GM18517 (cell line): ENCODE data around the gene FCRL6.

ENCODE experiments used
- ATAC-seq: cut with Tn5 transposase; IDR thresholded peaks from one replicate; pipeline ENCODE4 v1.9.1; 2021; ENCODE audit warnings: mild to moderate bottlenecking, moderate library complexity; ENCODE audit not compliant: unreplicated experiment

FCRL6 gene

DNA sequence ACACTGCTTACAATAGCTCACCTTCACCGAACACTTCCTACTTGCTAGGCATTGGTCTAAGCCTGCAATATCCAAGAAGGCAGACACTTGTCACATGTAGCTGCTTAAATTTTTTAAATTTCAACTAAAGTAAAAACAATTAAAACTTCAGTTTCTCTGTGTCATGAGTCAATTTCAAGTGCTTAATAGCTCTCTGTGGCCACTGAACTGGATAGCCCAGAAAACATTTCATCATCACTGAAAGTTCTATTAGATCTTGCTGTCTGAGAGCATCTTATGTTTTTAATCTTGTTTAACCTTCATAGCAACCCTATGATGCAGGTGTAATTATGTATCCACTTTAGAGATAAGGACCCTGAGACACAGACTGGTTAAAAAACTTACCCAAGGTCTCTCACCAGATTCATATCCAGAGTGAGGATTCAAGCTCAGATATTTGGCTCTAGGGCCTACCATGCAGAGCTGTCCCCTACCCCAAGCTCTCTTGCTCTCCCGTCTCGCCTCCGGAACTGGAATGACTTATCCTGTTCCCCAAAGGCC lies 2.6 kb upstream of the FCRL6 start:
- ATAC-seq: no peak

DNA sequence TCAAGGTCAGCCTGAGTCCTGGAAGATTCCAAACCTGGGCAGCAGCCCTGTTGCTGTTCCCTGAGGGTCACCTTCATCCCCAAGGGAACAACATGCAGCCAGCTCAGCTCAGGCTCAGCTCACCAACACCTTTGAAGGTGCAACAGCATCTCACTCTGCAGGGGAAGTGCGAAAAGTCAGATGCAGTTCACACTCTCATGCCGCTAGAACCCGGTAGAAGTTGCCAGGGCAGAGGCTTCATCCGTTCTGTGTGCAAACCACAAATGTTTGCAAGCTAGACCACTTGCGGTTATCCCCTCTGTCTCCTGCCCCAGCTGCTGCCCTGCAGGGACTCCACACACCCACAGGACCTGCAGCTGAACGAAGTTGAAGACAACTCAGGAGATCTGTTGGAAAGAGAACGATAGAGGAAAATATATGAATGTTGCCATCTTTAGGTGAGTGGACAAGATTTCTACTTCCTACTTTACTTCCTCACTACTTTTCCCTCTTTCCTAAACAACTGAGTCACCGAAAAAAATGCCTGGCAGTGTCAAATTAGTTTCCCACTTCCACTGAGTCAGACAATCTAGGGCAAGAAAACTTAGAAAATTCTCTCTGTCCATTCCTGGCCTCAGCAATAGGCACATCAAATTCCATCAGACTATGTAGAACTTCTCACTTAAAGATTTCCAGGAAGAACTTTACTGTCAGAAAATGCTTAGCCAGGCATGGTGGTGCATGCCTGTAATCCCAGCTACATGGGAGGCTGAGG lies 1.8 kb upstream of the FCRL6 start:
- no peak for ATAC-seq

DNA sequence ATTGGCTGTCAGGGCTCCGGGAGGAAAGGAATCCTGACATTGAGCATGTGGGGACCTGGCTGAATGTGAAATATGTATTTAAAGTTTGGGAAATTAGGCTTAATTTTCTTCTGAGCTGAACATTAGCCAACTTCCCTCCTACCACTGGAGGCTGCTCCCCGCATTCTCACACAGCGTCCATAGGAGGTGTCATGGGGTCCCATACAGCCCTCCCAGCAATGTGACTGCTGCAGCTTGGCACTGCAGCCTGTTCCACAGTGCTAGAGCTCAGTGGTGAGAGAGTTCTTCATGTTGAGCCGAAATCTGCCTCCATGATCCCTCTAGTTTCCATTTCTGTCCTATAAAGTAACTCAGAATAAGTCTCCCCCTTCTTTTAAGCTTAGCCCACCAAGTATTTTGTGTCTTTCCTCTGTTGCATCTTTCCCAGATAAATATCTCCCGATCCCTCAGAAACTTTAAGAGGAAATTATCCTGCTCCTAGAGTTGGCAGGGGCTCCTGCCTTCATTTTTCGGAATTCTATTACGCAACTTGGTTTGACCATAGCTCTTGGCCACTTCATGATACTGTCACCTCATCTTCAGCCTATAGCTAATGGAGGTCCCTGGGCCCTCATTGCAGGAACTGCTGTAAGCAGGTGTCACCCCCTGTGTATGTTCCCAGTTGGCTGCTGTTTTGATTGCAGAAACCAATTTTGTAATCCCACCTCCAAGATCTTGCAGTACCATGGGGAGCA lies 2.0 kb downstream of the FCRL6 start:
- no peak for ATAC-seq

DNA sequence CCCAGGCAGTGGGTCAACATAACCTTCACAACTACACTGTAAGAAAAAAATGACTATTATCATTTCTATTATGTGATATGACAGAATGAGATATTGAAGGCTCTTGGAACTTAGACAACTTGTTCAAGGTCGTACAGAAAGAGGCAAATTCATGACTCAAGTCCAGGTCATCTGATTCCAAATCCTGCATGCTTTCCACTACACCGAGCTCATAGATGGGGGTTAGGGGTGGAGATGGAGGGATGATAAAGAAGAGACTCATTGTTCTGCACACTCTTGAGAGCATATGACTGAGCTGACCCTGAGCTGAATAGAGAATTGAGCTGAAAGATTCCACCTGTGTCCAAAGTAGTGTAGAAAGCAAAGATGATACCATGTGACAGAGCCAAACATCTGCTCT lies 2.8 kb downstream of the FCRL6 start:
- no peak for ATAC-seq

DNA sequence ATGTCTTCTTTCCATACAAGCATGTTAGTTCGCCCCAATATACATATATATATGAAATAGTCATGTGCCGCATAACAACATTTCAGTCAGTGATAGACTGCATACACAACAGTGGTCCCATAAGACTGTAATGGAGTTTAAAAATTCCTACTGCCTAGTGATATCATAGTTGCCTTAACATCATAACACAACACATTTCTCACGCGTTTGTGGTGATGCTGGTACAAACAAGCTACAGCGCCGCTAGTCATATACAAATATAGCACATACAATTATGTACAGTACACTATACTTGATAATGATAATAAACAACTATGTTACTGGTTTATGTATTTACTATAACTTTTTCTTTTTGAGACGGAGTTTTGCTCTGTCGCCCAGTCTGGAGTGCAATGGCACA lies 13.8 kb downstream of the FCRL6 start:
- no peak for ATAC-seq

DNA sequence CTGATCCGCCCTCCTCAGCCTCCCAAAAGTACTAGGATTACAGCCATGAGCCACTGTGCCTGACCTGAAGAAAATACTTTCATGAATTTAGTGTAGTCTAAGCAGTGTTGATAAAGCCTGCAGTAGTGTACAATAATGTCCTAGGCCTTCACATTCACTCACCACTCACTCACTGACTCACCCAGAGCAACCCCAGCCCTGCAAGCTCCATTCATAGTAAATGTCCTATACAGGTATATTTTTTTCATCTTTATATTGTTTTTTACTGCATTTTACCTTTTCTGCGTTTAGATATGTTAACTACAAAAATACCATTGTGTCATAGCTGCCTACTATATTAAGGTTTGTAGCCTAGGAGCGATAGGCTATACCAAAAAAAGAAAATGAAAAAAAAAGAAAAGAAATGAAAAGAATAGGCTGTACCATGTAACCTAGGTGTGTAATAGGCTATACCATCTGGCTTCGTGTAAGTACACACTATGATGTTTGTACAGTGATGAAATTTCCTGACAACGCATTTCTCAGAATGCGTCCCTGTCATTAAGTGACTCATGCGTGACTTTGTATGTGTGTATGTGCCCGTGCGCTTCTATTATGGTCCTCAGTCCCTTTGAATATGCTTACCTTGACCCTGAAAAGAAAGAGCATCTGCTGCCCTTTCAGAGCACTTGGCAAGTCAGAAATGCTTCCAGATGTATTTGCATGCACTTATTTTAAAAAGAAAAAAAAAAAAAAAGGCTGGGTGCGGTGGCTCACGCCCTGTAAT lies 15.3 kb downstream of the FCRL6 start:
- no peak for ATAC-seq

DNA sequence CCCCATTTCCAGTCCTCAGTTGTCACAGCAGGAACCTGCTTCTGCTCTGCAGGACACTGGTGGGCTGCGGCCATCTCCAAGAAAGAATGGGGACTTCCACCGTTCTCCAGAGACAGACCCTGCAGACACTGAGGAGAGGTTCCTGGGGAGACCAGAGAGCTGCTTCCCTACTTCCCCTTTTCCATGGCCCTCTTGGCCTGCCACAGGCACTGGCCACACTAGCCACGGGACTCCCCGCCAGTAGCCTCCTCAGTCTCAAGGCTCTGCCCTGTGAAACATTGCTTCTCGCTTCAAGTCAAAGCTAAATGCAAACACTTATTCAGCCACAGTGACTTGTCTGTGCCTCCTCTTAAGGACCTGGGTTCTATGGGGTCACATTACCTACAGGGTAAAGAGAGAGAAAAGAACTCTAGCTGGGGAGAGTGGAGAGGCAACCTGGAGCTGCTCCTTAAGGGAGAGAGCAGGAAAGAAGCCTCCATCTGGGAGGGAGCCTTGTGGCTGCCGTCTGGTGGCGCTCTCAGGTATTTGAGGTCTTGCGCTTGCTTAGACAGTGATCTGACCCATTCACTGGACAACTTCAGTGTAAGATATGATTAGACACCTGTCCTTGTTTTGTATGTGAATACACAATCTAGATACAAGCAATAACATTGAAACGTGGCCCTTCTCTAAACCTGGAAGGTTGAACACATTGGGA lies 19.2 kb downstream of the FCRL6 start:
- no peak for ATAC-seq

DNA sequence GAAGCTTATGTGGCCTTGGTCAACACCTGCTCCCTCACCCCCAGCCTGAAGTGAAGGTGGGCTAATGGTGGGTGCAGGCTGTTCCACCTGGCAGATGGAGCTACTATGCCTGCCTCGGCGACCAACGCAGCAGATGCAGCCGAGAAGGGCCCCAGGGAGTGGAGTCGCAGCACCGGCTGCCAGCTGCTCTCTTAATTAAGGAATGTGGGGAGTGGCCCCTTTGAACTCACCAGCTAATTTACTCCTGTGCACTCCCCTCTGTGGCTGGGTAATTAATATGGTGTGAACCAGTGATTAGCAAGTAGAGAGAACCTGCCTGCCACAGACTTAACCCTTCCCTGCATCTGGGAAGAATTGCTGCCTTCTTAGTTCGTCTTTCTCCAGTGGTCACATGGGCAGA lies 21.2 kb downstream of the FCRL6 start:
- no peak for ATAC-seq

DNA sequence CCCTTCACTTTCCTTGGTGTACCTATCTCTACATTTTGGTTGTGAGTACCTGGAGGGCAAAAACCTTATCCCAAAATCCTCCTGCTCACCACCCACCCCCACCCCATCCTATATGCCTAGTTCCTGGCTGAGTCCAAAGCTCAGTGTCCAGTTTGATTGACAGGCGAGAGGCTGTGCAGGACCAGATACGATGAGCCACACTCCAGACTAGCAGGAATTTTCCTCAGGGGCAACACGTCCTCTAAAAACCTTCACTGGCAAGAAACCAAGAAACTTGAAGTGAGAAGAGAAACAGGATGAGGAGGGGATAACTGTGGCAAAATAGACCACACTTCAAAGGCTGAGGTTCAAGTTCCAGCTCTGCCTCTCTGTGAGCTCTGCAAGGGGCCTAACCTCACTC lies 23.4 kb downstream of the FCRL6 start:
- ATAC-seq: no peak

DNA sequence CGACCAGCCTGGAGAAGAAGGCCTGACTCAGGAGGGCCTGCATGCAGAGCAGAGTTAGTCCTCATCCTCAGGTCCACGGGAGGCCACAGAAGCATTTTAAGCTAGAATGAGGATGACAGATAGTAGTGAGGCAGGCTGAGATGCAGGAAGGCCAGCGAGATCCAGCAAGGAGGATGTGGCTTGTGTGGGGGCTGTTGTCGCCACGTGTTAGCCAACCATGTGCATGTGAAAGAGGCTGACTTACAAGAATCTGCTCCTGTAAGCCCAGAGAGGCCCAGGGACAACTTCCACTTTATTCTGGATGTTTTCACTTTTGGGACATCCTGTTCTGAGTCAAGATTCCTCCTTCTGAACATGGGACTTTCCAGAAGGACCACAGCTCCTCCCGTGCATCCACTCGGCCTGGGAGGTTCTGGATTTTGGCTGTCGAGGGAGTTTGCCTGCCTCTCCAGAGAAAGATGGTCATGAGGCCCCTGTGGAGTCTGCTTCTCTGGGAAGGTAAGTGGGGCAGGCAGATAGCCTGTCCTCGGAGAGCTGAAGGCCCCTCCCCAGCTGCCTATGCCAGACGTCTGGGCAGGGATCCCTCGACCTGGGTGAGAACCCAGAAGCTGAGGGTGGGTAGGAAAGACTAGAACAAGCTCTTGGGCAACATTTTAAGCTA lies 24.4 kb downstream of the FCRL6 start, which contains the start of gene SLAMF8:
Gene SLAMF8, plus strand, starts transcription at position 433 of the 661 bp plus-strand sequence. Its CDS starts 26 bp downstream, at position 459.
- ATAC-seq: no peak

DNA sequence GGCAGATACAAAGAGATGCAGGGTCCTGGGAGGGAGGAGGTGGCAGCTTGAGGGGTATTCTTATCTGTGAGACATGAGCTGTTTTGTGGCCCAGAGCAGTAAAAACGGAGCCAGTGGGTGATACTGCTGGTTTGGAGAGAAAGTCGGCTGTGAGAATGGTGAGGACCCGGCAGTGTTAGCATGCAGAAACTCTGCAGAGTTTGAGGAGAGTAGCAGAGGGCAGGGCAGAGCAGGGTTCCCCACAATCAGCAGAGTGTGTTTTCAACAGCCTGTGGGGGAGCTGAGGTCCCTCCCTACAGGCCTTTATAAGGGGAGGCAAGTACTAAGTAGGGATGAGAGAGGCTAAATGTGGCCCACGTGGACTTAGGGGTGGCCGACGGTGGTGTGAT lies 24.9 kb downstream of the FCRL6 start:
- no peak for ATAC-seq

DNA sequence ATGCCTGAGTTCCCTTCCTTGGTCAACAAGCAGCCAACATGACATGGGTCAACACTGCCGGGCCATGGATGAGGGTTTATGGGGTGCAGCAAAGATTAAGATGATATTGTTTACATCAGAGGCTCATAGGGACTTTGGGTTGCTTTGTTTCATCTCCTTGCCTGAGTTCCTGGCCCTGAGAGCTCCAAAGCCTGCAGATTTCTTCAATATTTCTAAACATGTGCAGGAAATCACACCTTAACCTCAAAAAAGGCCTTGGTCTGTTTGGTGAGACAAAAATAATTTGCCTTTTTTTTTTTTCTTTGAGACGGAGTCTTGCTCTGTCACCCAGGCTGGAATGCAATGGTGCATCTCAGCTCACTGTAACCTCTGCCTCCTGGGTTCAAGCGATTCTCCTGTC lies 25.4 kb downstream of the FCRL6 start:
- ATAC-seq: no peak

DNA sequence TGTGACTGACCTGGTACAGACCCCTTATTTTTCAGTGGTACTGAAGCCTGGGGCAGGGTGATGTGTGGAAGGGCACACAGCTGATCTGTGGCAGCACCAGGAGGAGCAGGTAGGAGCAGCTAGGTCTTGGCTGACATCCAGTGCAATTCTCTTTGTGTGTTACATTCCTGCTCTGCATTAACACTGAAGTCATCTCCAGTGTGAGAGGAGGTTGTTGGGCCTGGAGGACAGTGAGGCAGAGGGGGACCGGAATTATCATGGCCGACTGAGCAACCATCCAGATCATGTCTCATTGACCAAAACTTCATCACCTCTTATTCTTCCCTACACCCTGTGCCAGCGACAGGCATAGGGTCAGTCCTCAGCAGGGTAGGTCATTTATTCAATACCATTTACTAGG lies 26.0 kb downstream of the FCRL6 start:
- no peak for ATAC-seq

DNA sequence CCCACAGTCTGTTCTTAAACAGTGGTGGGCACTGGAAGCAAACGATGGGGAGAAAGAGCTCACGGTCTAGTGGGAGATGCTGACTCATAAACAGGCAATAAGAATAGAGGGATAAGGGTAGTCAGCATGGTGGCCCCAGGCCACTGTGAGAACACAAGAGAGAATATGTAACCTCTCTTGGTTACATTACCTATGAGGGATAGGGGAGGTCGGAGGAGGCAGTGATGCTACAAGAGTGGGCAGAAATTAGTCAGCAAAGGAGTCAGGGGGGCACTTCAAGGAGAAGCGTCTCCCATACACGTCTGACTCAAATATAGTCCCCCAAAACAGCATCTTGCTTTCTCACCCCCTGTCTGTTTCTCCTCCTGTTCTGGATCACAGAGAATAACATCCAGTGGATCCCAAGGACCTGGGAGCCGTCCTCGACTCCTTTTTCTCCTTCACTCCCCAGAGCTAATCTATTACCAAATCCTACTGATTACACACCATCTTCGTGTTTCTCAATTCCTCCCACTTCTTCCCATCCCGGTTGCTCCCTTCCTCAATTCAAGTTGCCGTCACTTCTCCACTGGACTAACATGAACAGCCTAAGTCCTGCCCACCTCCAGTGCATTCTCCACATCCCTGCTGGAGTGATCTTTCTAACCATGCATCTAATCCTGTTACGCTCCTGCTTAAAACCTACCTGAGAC lies 26.6 kb downstream of the FCRL6 start:
- no peak for ATAC-seq

DNA sequence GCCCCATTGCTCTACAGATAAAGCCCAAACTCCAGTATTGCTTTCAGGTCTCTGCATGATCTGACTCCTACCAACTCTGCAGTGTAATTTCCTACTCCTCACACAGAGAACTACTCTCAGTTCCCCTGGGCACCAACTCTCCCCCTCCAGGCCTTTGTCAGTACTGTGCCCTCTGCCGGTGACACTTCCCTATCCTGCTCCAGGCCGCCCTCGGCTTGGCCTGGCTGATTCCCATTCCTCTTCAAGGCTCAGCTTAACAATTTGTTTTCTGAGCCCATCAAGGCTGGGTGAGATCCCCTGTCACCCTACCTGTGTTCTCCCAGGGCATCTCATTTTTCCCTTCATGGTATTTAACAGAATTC lies 27.1 kb downstream of the FCRL6 start:
- peak; percentile 85 for ATAC-seq

DNA sequence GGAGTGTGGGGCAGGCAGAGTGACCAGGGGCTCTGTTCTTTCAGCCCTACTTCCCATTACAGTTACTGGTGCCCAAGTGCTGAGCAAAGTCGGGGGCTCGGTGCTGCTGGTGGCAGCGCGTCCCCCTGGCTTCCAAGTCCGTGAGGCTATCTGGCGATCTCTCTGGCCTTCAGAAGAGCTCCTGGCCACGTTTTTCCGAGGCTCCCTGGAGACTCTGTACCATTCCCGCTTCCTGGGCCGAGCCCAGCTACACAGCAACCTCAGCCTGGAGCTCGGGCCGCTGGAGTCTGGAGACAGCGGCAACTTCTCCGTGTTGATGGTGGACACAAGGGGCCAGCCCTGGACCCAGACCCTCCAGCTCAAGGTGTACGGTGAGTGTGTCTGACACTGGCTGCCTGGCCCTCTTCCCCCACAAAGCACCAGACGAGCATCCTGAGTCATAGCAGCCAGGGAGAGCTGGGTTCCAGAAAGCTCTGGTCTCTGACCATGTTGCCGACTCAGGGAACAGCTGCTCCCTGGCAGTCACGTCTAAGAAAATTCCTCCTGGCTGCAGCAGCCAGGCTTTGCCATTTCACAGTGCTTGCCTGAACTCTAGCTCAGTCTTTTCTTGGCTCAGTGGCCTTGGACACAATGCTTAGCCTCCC lies 27.8 kb downstream of the FCRL6 start:
- no peak for ATAC-seq

DNA sequence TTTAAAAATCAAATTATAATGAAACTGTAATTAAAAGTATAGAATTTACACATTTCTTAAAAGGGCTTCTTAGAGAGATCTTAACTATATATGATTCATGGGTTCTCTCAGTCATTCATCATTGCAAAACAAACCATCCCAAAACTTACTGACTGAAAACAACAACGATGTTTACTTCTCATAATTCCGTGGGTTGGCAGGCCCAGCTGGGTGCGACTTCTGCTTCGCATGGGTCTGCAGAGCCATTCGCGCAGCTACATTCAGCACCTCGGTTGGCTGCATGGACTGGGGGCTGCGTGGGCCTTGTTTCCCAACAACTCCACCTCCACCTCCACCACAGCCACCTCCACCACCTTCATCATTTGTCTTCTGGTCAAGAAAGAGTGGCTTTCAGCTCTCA lies 28.6 kb downstream of the FCRL6 start:
- no peak for ATAC-seq

DNA sequence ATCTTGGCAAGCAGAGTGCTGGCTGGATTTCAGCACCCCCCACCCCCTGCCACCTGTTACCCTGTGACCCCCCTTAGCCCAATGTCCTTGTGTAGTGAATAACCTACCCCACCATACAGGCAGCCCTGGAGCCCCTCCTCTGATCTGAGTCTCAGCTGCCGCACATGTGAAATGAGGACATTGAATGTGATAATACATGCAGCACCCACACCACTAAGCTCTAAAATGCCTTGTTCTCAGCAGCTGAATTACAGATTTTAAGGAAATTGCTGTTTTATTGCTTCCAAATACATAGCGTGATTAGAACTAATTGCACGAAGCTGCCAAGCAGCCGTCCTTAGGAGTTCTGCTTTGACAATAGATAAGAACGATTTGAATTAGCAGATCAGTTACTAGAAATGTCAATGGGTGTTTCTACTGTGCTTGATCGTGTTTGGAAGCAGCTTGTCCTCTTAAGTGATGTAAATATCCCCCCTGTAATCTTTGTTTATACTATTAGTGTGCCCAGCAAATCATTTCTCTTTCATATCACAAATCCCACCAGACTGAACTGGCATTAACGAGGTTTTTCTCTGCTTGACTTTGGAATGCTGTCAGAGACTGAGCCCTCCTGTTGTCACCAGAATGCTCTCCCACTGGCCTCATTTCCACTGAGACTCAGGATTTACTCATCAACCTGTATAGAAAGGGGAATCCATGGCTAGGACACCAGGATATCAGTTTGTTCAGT lies 29.4 kb downstream of the FCRL6 start:
- ATAC-seq: no peak

DNA sequence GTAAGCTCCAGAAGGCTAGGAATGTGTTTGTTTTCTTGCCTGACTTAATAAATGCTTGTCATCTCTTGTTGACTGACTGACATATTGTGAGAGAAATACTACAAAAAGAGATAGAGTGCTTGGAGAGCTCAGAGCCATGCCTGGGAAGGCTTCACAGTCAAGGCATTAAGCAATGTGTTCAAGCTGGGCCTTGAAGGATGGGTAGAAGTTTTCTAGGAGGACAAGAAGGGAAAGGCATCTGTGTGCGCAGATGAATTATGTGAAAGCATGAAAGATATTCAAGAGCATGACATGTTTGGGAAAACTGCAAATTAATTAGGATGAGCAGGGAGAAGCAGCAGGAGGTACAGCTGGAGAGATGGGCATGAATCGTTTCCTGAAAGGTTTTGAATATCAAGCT lies 30.1 kb downstream of the FCRL6 start:
- ATAC-seq: no peak
